Activated CD8-positive, alpha-beta memory T cell treated with anti-CD3 and anti-CD28 coated beads, Interleukin-2, amount 50 U/mL, for 48 hours (primary cell): ENCODE results near the gene TPM2.

Experiments used
- DNase-seq: peaks from one replicate; pipeline ENCODE4 v3.0.0-alpha.2; 2020

TPM2 gene

DNA sequence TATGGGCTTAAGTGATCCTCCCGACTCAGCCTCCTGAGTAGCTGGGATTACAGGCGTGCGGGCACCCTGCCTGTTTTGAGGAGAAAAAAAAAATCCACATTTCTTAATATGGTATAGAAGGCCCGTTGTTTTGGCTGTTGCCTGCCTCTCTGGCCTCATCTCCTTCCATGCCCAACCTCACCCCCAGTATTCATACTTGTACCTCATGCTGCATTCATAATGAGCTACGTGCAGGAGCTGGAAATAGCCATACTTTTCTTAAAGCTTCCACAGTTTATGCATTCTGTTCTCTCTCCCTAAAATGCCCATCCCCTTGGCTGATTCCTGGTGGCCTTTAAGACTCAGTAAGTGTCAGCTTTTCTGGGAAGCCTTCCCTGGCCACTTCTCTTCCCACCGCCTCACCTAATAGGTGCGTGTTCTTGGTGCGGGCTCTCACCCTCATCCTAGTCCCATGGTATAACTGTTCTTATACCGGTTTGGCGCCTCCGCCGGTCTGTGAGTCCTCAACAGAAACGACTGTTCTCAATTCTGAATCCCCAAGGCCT lies 2.1 kb upstream of the TPM2 start:
- DNase-seq, result no peak

DNA sequence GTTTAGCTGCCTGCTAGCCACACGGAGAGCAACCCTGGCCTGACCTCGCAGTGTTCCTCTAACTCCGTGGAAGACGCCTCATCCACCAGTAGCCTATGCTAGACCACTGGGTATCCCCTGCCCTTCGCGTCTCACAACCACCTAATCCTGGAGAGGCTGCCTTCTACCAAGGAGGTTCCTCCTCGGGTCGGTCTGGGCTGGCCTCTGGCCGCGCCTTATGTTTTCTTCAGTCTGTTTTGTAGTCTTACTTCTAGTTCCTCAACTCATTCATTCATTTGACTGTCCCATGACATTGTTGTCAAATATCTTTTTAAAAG lies 1.6 kb upstream of the TPM2 start:
- DNase-seq, result no peak

DNA sequence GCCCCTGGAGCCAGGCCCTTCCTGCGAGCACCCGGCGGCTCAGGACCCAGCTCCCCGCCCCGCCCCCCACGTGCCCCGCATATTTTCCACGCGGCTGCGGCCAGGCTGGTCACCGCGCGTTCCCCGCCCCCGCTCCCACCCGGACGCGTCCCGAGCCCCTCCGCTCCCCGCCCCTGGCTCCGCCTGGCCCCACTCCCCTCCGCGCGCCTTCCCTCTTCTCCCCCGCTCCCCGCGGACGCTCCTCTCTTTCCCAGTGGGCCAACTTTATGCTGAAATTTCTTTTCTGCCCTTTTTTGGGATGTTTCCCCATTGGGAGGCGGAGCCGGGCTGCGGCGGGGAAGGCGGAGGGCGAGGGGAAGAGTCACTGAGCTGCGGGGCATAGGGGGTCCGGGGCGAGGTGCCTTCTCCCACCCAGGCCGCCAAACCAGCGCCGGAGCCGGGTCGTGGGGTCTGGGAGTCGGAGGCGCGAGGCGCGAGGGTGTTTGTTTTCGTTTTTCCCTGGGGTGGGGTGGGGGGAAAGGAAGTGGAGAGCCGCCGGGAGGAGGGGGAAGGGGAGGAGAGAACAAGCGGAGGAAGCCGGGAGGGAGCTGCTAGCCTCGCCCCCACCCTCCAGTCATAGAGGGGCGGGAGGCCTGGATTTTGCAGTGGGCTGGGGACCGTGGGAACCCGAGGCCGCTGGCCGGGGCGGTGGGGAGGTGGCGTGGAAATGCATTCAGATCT lies 1.0 kb upstream of the TPM2 start:
- DNase-seq, result peak; percentile 67

DNA sequence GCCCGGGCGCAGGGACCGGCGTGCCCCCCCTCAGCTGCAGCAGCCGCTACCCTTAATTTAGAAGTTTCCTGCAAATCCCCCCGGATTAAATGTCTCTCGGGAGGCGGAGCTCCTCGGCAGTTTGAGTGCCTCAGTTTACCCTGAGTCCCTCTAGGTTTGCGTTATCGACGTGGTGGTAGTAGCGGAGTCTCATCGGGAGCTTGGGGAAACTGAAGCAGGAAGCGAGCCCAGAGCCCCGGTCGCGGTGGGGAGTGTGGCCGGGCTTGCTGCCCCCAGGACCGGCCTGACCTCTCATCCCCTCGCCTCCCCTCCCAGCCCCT lies 529 bp upstream of the TPM2 start:
- no peak for DNase-seq

DNA sequence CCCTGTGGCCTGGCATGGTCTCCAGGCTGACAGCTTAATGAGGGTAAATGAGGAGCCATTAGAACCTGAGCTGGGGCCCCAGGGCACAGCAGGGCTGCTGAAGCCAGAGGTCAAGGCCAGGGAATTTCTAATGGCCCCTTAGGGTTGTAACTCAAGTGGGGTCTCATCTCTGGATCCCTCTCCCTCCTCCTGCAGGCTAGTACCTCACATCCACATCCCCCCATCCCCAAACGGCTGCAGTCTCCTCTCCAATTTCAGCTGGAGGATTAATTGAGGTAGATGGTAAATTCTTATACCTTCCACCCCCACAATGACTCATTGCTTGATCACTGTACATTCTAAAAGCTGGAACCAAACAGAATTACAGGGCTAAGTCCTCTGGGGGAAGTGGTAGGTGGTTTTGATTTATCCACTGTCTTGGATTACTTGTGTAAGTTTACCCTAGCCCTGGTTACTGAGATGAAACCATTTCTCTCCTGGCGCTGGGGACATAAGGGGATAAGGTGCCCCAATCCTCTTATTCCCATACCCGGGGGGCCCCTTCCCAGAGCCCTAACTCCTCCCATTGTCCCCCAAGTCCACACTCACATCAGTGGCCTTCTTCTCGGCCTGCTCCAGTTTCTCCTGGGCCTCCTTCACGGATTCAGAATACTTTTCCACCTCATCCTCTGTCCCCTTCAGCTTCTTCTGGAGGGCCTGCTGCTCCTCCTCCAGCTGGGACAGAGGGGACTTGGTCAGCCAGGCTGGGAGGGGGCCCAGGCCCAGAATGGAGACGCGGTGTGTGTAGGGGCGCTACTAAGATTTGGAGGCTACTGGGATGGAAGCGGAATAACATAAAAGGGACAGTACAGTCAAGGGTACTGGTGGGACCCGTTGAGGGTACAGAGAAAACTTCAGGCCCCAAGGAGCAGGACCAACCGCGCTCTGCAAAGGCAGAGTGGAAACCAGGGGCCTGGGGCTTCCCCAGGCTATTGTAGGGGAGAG lies 875 bp downstream of the TPM2 start:
- DNase-seq, result no peak

DNA sequence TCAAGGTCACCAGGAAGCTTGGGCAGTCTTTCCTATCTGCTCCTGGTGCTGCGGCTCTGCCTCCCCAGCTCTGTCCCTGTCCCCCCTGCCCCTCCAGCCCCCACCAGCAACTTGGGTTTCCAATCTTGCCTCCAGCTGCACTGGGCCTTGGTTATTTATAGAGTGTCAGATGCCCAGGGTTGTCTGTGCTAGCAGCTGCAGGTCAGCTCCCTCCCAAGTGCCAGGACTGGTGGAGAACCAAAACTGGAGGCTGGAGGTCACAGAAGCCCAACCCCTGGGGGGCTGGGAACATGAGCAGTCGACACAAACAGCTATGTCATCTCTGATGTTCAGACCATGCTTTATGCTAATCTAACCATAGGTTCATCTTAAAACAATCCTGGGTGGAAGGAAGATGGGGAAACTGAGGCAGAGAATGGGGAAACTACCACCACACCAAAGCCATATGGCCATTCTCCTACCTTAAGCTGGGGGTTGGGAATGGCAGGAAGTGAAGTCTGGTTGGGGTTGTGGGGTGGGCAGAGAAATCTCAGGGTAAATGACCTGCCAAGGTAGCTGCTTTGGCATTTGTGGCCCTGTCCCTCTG lies 1.7 kb downstream of the TPM2 start:
- no peak for DNase-seq

DNA sequence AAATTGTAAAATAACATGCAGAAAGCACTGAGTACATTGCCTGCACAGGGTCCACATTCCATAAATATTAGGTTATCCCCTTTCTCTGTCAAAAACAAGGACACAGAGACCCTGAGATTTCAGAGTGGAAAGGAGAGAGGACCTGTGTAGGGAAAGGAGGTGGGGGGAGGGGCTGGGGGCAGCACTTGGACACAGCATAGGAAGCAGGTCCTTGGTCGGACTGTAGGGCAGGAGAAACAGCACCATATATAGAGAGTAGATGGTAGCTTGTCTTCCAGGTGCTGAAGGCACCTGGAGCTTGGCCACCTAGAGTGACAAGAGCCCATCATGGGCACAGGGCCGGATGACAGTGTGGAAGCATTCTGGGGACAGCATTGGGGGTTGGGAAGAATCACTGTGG lies 2.4 kb downstream of the TPM2 start:
- DNase-seq, result no peak

DNA sequence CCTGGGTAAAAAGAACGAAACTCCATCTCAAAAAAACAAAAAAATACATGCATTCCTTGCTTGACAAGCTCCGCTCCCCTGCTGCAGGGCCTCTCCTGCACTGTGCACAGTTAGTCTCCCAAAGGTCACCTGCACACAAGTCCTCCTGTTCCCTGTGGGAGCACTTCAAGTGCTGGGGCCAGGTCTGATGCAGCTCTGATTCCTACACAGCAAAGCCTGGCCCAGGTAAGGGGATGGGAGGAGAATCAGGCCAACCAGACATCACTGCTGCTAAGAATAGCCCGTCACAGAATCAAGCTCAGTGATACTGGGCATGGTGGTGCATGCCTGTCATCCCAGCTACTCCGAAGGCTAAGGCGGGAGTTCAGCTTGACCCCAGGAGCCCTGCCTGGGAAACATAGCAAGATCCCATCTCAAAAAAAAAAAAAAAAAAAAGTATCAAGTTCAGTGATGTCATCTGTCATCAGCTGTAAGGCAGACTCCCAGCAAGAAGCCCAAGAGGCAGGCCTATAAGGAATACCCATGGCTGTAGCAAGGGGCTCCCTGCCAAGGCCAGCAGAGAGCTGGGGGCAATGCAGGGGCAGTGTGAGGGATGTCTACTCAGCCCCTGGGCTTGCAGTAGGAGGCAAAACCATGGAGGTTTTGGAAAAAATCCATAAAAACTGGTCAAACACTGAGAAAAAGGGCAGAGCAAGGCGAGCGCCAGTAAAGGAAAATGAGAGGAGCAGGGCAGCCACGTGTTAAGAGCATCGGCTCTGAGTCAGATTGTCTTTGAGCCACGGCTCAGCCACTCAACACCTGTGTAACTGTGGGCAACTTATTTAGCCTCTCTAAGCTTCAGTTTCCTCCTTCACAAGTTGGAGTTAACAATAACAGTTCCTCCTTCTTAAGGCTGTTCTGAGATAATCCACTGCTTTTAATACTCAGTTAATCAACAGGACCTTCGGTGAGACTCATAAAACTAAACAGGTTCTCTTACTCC lies 3.2 kb downstream of the TPM2 start:
- DNase-seq, result no peak

DNA sequence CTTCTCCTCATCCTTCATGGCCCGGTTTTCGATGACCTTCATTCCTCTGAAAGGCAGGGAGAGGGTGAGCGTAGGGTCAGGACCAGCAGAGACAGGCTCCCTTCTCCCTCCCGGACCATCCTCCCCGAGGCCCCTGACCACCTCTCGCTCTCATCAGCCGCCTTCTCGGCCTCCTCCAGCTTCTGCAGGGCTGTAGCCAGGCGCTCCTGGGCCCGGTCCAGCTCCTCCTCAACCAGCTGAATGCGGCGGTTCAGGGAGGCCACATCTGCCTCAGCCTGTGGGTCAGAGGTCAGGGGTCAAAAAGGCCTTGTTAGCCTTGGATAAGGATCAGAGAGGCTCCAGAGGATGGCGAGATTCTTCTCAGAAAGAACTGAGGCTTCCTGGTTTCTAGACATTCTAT lies 4.2 kb downstream of the TPM2 start:
- no peak for DNase-seq

DNA sequence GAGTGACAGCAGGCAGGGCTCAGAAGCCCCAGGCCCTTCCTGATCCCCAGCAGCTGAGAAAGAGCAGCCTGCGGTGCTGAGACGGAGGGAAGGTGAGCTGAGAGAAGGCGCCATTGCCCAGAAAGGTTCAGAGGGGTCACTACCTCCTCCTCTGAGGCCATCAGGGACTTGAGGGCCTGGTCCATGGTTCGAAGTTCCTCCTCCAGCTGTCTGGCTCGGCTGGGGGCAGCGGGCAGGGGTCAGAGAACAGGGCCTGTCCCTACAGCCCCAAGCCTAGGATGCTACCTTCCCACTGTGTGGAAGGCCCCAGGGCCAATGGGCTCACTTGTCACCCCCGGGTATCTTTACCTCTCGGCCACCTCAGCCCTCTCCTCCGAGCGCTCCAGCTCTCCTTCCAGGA lies 4.8 kb downstream of the TPM2 start:
- DNase-seq, result no peak

DNA sequence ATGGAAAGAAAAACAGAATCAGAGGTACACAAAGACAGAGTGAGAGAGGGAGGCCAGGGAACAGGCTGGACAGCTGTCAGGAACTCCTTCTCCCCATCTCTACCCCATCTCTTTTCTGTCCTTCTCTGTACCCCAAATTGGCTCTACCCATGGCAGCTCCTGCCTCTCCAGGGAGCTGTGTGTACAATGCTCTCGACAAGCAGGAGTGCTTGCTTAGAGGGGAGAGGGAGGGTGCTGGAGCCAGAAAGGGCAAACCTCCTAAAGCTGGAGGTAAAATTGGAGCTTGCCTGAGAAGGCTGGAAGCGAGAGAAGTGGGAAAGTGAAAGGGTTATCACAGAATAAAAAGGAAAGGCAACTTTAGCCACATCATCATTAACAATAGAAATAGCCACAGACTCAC lies 6.4 kb downstream of the TPM2 start:
- no peak for DNase-seq

DNA sequence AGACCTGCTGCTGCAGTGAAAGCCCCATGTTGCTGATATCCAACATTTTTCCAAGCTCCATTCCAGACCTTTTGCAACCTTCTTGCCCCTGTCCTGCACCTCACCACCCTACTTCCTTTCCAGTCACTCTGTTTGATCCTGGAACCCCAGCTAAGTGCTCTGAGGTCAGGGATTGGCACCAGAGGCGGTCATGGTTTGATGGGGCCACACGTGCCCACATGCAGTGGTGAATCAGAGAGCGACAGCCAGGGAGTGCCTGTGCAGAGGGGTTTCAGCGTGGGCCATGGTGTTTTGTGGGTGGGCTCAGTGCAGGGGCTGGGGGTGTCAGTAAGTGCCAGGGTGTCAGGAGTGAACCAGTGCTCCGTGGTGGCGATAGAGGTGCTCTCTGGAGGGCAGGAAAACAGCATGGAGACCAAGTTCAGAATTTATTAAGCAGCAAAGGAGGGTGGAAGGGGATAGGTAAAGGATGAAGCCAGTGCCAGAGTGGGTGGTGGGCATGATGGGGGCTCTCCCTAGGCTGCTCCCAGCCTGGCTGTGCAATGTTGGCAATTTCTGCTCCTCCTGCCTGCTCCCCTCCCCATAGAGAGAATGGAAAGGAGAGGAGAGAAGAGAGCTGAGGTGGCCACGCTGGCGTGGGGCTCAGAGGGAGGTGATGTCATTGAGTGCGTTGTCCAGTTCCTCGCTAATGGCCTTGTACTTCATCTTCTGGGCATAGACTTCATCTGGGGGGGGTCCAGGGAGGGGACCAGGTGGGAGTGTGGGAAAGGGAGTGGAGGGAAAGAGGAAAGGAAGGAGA lies 7.0 kb downstream of the TPM2 start:
- DNase-seq, result no peak

DNA sequence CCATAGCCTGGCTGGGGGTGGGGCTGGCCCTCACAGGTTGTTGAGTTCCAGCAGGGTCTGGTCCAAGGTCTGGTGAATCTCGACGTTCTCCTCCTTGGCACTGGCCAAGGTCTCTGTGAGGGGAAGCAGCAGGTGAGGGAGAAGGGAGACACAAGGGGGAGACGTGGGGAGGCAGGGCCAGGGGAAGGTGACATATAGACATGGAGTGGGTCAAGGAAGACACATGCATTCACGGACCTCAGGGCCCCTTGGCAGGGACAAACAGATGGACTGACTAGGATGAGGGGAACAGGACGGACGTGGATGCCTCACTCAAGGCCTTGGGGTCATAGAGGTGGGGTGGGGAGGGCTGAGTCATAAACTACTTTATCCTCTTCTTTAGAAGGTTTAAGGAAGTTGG lies 7.7 kb downstream of the TPM2 start:
- no peak for DNase-seq

DNA sequence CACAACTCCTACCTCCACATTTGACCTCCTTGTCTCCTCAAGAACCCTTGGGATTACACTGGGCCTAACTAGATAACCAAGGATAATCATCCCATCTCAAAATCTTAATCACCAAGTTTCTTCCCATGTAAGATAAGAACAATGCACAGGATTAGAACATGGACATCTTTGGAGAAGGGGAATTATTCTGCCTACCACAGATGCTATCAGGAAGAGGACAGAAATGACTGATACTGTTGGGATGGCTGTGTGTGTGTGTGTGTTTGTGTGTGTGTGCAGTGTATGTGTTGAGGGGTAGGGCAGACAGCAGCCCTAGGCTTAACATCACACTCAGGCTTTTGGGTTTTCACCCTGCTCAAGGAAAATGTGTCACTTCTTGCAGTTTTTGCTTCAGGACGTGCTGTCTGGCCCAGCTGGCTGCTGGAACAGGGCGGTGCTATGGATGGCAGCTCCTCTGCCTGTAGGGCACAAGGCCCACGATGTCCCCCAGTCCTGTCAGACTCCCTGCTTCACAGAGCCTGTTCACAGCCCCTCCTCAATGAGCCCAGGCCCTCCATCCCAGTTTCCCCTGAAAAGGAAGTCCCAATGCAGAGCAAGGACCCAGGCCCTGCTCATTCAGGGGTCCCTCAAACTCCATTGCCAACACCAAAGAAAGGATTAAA lies 8.3 kb downstream of the TPM2 start:
- no peak for DNase-seq

DNA sequence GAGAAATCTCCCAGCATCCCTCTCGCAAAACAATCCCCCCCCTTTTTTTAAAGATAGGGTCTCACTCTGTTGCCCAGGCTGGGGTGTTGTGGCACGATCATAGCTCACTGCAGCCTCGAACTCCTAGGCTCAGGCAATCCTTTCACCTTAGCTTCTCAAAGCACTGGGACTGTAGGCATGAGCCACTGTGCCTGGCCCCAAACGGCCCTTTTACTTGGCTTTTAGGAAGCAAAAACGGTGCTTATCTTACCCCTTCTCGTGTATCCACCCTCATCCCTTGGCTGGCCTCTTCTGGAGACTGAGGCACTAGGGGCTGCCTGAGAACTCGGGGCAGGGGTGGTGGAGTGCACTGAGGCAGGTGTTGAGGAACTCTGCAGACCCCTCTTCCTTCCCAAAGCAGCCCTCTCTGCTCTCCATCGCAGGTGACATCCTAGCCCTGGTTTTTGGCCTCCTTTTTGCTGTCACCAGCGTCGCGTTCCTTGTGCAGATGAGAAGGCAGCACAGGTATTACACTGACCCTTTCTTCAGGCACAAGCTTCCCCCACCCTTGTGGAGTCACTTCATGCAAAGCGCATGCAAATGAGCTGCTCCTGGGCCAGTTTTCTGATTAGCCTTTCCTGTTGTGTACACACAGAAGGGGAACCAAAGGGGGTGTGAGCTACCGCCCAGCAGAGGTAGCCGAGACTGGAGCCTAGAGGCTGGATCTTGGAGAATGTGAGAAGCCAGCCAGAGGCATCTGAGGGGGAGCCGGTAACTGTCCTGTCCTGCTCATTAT lies 9.2 kb downstream of the TPM2 start:
- DNase-seq, result no peak

DNA sequence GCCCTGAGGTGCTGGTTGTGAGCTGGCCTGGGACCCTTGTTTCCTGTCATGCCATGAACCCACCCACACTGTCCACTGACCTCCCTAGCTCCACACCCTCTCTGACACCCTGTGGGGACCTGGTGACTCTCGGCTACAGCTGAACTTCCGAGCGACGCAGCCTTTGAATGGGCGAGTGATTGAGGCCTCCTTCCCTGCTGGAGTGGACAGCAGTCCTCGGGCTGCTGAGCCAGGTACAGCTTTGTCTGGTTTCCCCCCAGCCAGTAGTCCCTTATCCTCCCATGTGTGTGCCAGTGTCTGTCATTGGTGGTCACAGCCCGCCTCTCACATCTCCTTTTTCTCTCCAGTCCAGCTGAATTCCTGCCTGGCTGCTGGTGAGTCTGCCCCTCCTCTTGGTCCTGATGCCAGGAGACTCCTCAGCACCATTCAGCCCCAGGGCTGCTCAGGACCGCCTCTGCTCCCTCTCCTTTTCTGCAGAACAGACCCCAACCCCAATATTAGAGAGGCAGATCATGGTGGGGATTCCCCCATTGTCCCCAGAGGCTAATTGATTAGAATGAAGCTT lies 9.9 kb downstream of the TPM2 start:
- no peak for DNase-seq

DNA sequence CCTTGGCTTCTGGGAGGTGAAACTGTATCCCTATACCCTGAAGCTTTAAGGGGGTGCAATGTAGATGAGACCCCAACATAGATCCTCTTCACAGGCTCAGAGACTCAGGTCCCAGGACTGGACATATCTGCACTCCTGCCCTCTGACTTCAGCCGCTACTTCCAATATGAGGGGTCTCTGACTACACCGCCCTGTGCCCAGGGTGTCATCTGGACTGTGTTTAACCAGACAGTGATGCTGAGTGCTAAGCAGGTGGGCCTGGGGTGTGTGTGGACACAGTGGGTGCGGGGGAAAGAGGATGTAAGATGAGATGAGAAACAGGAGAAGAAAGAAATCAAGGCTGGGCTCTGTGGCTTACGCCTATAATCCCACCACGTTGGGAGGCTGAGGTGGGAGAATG lies 10.6 kb downstream of the TPM2 start:
- no peak for DNase-seq

DNA sequence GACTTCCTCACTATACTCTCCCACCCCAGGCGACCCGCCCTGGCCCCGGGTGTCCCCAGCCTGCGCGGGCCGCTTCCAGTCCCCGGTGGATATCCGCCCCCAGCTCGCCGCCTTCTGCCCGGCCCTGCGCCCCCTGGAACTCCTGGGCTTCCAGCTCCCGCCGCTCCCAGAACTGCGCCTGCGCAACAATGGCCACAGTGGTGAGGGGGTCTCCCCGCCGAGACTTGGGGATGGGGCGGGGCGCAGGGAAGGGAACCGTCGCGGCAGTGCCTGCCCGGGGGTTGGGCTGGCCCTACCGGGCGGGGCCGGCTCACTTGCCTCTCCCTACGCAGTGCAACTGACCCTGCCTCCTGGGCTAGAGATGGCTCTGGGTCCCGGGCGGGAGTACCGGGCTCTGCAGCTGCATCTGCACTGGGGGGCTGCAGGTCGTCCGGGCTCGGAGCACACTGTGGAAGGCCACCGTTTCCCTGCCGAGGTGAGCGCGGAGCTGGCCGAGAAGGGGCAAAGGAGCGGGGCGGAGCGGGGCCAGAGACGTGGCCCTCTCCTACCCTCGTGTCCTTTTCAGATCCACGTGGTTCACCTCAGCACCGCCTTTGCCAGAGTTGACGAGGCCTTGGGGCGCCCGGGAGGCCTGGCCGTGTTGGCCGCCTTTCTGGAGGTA lies 13.9 kb downstream of the TPM2 start:
- peak; percentile 74 for DNase-seq

DNA sequence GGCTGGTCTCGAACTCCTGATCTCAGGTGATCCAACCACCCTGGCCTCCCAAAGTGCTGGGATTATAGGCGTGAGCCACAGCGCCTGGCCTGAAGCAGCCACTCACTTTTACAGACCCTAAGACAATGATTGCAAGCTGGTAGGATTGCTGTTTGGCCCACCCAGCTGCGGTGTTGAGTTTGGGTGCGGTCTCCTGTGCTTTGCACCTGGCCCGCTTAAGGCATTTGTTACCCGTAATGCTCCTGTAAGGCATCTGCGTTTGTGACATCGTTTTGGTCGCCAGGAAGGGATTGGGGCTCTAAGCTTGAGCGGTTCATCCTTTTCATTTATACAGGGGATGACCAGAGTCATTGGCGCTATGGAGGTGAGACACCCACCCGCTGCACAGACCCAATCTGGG lies 14.5 kb downstream of the TPM2 start:
- DNase-seq, result no peak

DNA sequence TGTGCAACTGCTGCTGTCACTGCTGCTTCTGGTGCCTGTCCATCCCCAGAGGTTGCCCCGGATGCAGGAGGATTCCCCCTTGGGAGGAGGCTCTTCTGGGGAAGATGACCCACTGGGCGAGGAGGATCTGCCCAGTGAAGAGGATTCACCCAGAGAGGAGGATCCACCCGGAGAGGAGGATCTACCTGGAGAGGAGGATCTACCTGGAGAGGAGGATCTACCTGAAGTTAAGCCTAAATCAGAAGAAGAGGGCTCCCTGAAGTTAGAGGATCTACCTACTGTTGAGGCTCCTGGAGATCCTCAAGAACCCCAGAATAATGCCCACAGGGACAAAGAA lies 15.7 kb downstream of the TPM2 start:
- no peak for DNase-seq
